Left ventricle myocardium inferior (tissue), 1 donor: ENCODE results near the gene TM4SF18. TPM values are rescaled to one million over a fixed set of nuclear protein-coding genes. Genes with fewer than 3 reads are reported as not detected.

Source experiments
- DNase-seq: peaks from one replicate; pipeline ENCODE4 v3.0.0-alpha.2; 2020
- H3K27ac ChIP-seq: fragments of 200-600 bp; replicated peaks from 2 replicates; pipeline ENCODE4 v1.8.0; 2021
- H3K27me3 ChIP-seq: fragments of 200-600 bp; 2 replicates; pipeline ENCODE4 v1.8.0; 2021; ENCODE audit warnings: low read depth
- H3K36me3 ChIP-seq: fragments of 200-600 bp; 2 replicates; pipeline ENCODE4 v1.8.0; 2021
- H3K4me1 ChIP-seq: fragments of 200-600 bp; 2 replicates; pipeline ENCODE4 v1.8.0; 2021
- H3K4me3 ChIP-seq: fragments of 200-600 bp; 2 replicates; pipeline ENCODE4 v1.8.0; 2021; ENCODE audit warnings: mild to moderate bottlenecking, moderate library complexity
- H3K9me3 ChIP-seq: fragments of 200-600 bp; replicated peaks from 2 replicates; pipeline ENCODE4 v1.8.0; 2021
- CTCF ChIP-seq: fragments of 200-600 bp; IDR thresholded peaks from 2 replicates; pipeline ENCODE4 v1.8.0; 2021; ENCODE audit warnings: antibody characterized with exemption, mild to moderate bottlenecking, borderline replicate concordance
- intact Hi-C: fragments of 100-400 bp; cut with micrococcal nuclease; formaldehyde crosslinking; loops from one replicate; pipeline ENCODE4 v1.11.0; 2022
- total RNA-seq: library from RNA; stranded (reverse); fragmentation: NEBNext Ultra II Directional; extraction: Animal tissue kit (Norgen Biotek cat#: 25700); gene quantifications from one replicate; pipeline ENCODE4 v1.2.1, GENCODE V29; 2021
- donor health status: DM: no; HTN: yes; CAD: no; lungs with severe emphysema.

TM4SF18 gene
- total RNA-seq, 1 donor from 2014 or later: 11.2 TPM

- H3K27me3 ChIP-seq: no peaks in the 10 kb centered on the region
- H3K27ac ChIP-seq: no peak overlapping the region
- H3K4me1 ChIP-seq: no peaks in the 10 kb centered on the region
- intact Hi-C loops: no loop called here
- no peak overlapping the region for H3K4me3 ChIP-seq
- H3K9me3 ChIP-seq: no peaks in the 10 kb centered on the region
- no peaks in the 10 kb centered on the region for H3K36me3 ChIP-seq
- TF ChIP-seq CTCF: no peak
- DNase-seq: no peak
Measured at GRCh38 chr3:149280671-149281349, 52.6 kb downstream of the TM4SF18 start.

GRCh38 chr3:149278911-149279310, 54.5 kb downstream of the TM4SF18 start:
- no peaks in the 10 kb centered on the region for H3K27me3 ChIP-seq
- intact Hi-C loops: no loop called here
- H3K27ac ChIP-seq: no peak overlapping the region
- TF ChIP-seq CTCF: no peak
- DNase-seq: no peak
- H3K9me3 ChIP-seq: no peaks in the 10 kb centered on the region
- peaks cover 12% of the 10 kb centered on the region for H3K4me1 ChIP-seq
- no peaks in the 10 kb centered on the region for H3K36me3 ChIP-seq
- H3K4me3 ChIP-seq: no peak overlapping the region

- no peaks in the 10 kb centered on the region for H3K27me3 ChIP-seq
- intact Hi-C loops: no loop called here
- TF ChIP-seq CTCF: no peak
- no peaks in the 10 kb centered on the region for H3K36me3 ChIP-seq
- no peak overlapping the region for H3K27ac ChIP-seq
- no peaks in the 10 kb centered on the region for H3K9me3 ChIP-seq
- no peak overlapping the region for H3K4me3 ChIP-seq
- no peak for DNase-seq
- peaks cover 19% of the 10 kb centered on the region for H3K4me1 ChIP-seq
Measured at GRCh38 chr3:149277331-149277813, 56.1 kb downstream of the TM4SF18 start.

- no peak overlapping the region for H3K27ac ChIP-seq
- TF ChIP-seq CTCF: no peak
- H3K9me3 ChIP-seq: no peaks in the 10 kb centered on the region
- H3K36me3 ChIP-seq: no peaks in the 10 kb centered on the region
- no peak overlapping the region for H3K4me3 ChIP-seq
- H3K27me3 ChIP-seq: no peaks in the 10 kb centered on the region
- no peak for DNase-seq
- intact Hi-C loops: no loop called here
- peaks cover 19% of the 10 kb centered on the region for H3K4me1 ChIP-seq
Measured at GRCh38 chr3:149276619-149277018, 56.8 kb downstream of the TM4SF18 start.

- Histone ChIP-seq H3K36me3 (no peaks in the 10 kb centered on the region), H3K4me1 (peaks cover 19% of the 10 kb centered on the region), H3K27me3 (no peaks in the 10 kb centered on the region), H3K9me3 (no peaks in the 10 kb centered on the region), H3K27ac (peak overlapping the region; percentile 57), H3K4me3 (no peak overlapping the region)
- DNase-seq: no peak
- intact Hi-C loops: loop anchor here (5.0 kb wide), 1 partner anchor 317 kb away; no protein-coding TSS in a partner anchor
- TF ChIP-seq CTCF: no peak
Measured at GRCh38 chr3:149274220-149274619, 59.2 kb downstream of the TM4SF18 start.
